ENCODE measurements around the gene FLYWCH2. TPM values are rescaled to one million over a fixed set of nuclear protein-coding genes. Genes with fewer than 3 reads are reported as not detected.

The FLYWCH2 gene
- total and polyA plus RNA-seq, 7 donors: 27.5 to 64.2 (median 43.2) TPM

GRCh38 chr16:2894231-2894630, 11.2 kb downstream of the FLYWCH2 start:
- no peak overlapping the region for H3K4me3 ChIP-seq
- no peaks in the 10 kb centered on the region for H3K9me3 ChIP-seq
- peaks cover 0 to 20% (median 8%) of the 10 kb centered on the region in 4 donors for H3K36me3 ChIP-seq
- TF ChIP-seq EP300 (IDR thresholded peaks at IDR 0.05): no peak
- TF ChIP-seq CTCF (IDR thresholded peaks at IDR 0.05): no peak
- no peak for TF ChIP-seq POLR2A (IDR thresholded peaks at IDR 0.05)
- TF ChIP-seq POLR2AphosphoS5 (IDR thresholded peaks at IDR 0.05): no peak
- no peaks in the 10 kb centered on the region for H3K27me3 ChIP-seq
- DNase-seq: no peak
- 91 to 94% methylated on average over 31 of the region's 31 CpGs for WGBS, 2 donors
- H3K27ac ChIP-seq: no peak overlapping the region
- intact Hi-C loops (cut with DNase I): no loop called here
- no peaks in the 10 kb centered on the region for H3K4me1 ChIP-seq

- Histone ChIP-seq H3K9me3 (no peaks in the 10 kb centered on the region), H3K4me1 (no peaks in the 10 kb centered on the region), H3K27me3 (no peaks in the 10 kb centered on the region), H3K27ac (no peak overlapping the region), H3K4me3 (no peak overlapping the region), H3K36me3 (peaks cover 0 to 30% (median 8%) of the 10 kb centered on the region in 4 donors)
- intact Hi-C loops (cut with DNase I): no loop called here
- DNase-seq: no peak
- no peak for TF ChIP-seq EP300 (IDR thresholded peaks at IDR 0.05)
- no peak for TF ChIP-seq POLR2A (IDR thresholded peaks at IDR 0.05)
- no peak for TF ChIP-seq POLR2AphosphoS5 (IDR thresholded peaks at IDR 0.05)
- no peak for TF ChIP-seq CTCF (IDR thresholded peaks at IDR 0.05)
- WGBS, 2 donors: 68 to 79% methylated on average over 4 of the region's 4 CpGs
These were observed 12.8 kb downstream of the FLYWCH2 start for GRCh38 chr16:2895813-2896212.

GRCh38 chr16:2896480-2897010, 13.5 kb downstream of the FLYWCH2 start:
- DNase-seq: no peak
- H3K36me3 ChIP-seq: peaks cover 0 to 35% (median 8%) of the 10 kb centered on the region in 4 donors
- no peak overlapping the region for H3K27ac ChIP-seq
- no peaks in the 10 kb centered on the region for H3K27me3 ChIP-seq
- H3K4me3 ChIP-seq: no peak overlapping the region
- intact Hi-C loops (cut with DNase I): no loop called here
- H3K9me3 ChIP-seq: no peaks in the 10 kb centered on the region
- H3K4me1 ChIP-seq: no peaks in the 10 kb centered on the region
- WGBS, 2 donors: 96 to 97% methylated on average over 19 of the region's 19 CpGs
- no peak for TF ChIP-seq POLR2A (IDR thresholded peaks at IDR 0.05)
- TF ChIP-seq EP300 (IDR thresholded peaks at IDR 0.05): no peak
- no peak for TF ChIP-seq POLR2AphosphoS5 (IDR thresholded peaks at IDR 0.05)
- TF ChIP-seq CTCF (IDR thresholded peaks at IDR 0.05): no peak

GRCh38 chr16:2897110-2897509, 14.1 kb downstream of the FLYWCH2 start:
- H3K4me3 ChIP-seq: no peak overlapping the region
- H3K4me1 ChIP-seq: no peaks in the 10 kb centered on the region
- 68 to 86% methylated on average over 7 of the region's 7 CpGs for WGBS, 2 donors
- peaks cover 0 to 35% (median 8%) of the 10 kb centered on the region in 4 donors for H3K36me3 ChIP-seq
- TF ChIP-seq CTCF (IDR thresholded peaks at IDR 0.05) (no peak), POLR2AphosphoS5 (IDR thresholded peaks at IDR 0.05) (no peak), EP300 (IDR thresholded peaks at IDR 0.05) (no peak), POLR2A (IDR thresholded peaks at IDR 0.05) (no peak)
- H3K27ac ChIP-seq: no peak overlapping the region
- no peak for DNase-seq
- H3K9me3 ChIP-seq: no peaks in the 10 kb centered on the region
- intact Hi-C loops (cut with DNase I): no loop called here
- no peaks in the 10 kb centered on the region for H3K27me3 ChIP-seq
